ENCODE results near the gene CHRNG.

DNA sequence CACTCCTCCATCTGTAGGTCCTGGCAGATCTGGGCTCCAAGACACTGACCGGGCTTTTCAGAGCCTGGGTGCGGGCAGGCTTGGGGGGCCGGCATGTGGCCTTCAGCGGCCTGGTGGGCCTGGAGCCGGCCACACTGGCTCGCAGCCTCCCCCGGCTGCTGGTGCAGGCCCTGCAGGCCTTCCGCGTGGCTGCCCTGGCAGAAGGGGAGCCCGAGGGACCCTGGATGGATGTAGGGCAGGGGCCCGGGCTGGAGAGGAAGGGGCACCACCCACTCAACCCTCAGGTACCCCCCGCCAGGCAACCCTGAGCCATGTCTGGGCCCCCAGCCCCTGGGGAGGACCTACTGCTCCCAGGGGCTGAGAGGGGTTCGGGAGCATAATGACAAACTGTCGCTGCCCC lies 14.3 kb upstream of the CHRNG start:
- TF ChIP-seq, protein P1, sequence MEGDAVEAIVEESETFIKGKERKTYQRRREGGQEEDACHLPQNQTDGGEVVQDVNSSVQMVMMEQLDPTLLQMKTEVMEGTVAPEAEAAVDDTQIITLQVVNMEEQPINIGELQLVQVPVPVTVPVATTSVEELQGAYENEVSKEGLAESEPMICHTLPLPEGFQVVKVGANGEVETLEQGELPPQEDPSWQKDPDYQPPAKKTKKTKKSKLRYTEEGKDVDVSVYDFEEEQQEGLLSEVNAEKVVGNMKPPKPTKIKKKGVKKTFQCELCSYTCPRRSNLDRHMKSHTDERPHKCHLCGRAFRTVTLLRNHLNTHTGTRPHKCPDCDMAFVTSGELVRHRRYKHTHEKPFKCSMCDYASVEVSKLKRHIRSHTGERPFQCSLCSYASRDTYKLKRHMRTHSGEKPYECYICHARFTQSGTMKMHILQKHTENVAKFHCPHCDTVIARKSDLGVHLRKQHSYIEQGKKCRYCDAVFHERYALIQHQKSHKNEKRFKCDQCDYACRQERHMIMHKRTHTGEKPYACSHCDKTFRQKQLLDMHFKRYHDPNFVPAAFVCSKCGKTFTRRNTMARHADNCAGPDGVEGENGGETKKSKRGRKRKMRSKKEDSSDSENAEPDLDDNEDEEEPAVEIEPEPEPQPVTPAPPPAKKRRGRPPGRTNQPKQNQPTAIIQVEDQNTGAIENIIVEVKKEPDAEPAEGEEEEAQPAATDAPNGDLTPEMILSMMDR (IDR thresholded peaks at IDR 0.05; ENCODE audit: poor library complexity), result no peak
- TF ChIP-seq EZH2 (IDR thresholded peaks at IDR 0.05; ENCODE audit: borderline replicate concordance), result no peak
- TF ChIP-seq EZH2phosphoT487 (IDR thresholded peaks at IDR 0.05; ENCODE audit: low read depth, severe bottlenecking, unreplicated experiment), result no peak

Measured in hepatocyte (in vitro differentiated cells).